Peyer's patch (tissue), 4 donors: ENCODE results near the gene SIAH1. TPM values are rescaled to one million over a fixed set of nuclear protein-coding genes. Genes with fewer than 3 reads are reported as not detected.
"Not testable (repeated sequence)": the region's sequence is repeated elsewhere in the genome, so short reads cannot be mapped to it uniquely, and the experiment has no call there.

ENCODE experiments used
- DNase-seq, 3 donors: peaks; one replicate each; pipeline ENCODE4 v3.0.0-alpha.2; 2017 to 2019
- H3K27ac ChIP-seq, 4 donors: fragments of 200-600 bp; sonication (generic); one replicate each; pipeline ENCODE4 v1.5.1; 2016 to 2019
- H3K27me3 ChIP-seq, 2 donors: fragments of 200-600 bp; sonication (generic); one replicate each; pipeline ENCODE4 v1.5.1; 2019
- H3K36me3 ChIP-seq, 3 donors: fragments of 200-600 bp; sonication (generic); one replicate each; pipeline ENCODE4 v1.5.1; 2016 to 2019
- H3K4me1 ChIP-seq, 4 donors: fragments of 200-600 bp; sonication (generic); one replicate each; pipeline ENCODE4 v1.5.1; 2016 to 2019
- H3K4me3 ChIP-seq, 4 donors: fragments of 200-600 bp; sonication (generic); 1 replicate in 3 of 4; 2 replicates in 1 of 4; pipeline ENCODE4 v1.5.1; 2016 to 2019; ENCODE audit warnings: mild to moderate bottlenecking in 1 of 4
- H3K9me3 ChIP-seq, 4 donors: fragments of 200-600 bp; sonication (generic); one replicate each; pipeline ENCODE4 v1.5.1; 2016 to 2019; ENCODE audit warnings: mild to moderate bottlenecking in 1 of 4
- CTCF ChIP-seq, 6 experiments: fragments of 450-650 bp in 4 of 6; fragments of 200-600 bp in 2 of 6; sonication (generic) in 1 of 6; IDR thresholded peaks; one replicate each; pipeline ENCODE4 v1.5.1; 2017 to 2019; ENCODE audit warnings: antibody characterized with exemption in 6 of 6, mild to moderate bottlenecking in 3 of 6, moderate library complexity in 1 of 6
- POLR2A ChIP-seq, 2 donors: fragments of 450-650 bp; IDR thresholded peaks; one replicate each; pipeline ENCODE4 v1.5.1; 2017; ENCODE audit warnings: antibody characterized with exemption in 2 of 2, mild to moderate bottlenecking in 2 of 2, moderate library complexity in 2 of 2
- total RNA-seq, 4 donors: library from RNA; depleted of rRNA; stranded (reverse); fragments of >200 nt; gene quantifications; one replicate each; pipeline ENCODE4 v1.1.0, GENCODE V29; 2016

Gene SIAH1
- total RNA-seq, 4 donors from 2014 or later, result 27.7 to 35.3 (median 31.4) TPM

GRCh38 chr16:48405153-48405552 is 19.9 kb upstream of the SIAH1 start:
- TF ChIP-seq CTCF (IDR thresholded peaks at IDR 0.05) (no peak), POLR2A (IDR thresholded peaks at IDR 0.05) (no peak)
- H3K9me3 ChIP-seq, result no peaks in the 10 kb centered on the region
- no peaks in the 10 kb centered on the region for H3K27me3 ChIP-seq
- peak overlapping the region in 3 of 4 donors; percentile 73 to 89 (median 80) for H3K27ac ChIP-seq
- H3K4me1 ChIP-seq, result peaks cover 0 to 22% (median 2%) of the 10 kb centered on the region in 4 donors
- H3K36me3 ChIP-seq, result no peaks in the 10 kb centered on the region
- H3K4me3 ChIP-seq, result no peak overlapping the region
- peak in 1 of 3 donors; percentile 60 for DNase-seq

- H3K9me3 ChIP-seq, H3K27me3 ChIP-seq, H3K27ac ChIP-seq, H3K4me3 ChIP-seq, DNase-seq, H3K36me3 ChIP-seq: not testable (repeated sequence)
- peaks cover 0 to 14% (median 2%) of the 10 kb centered on the region in 4 donors for H3K4me1 ChIP-seq
Observed at GRCh38 chr16:48402547-48402946, 17.3 kb upstream of the SIAH1 start.

GRCh38 chr16:48395375-48395774 is 10.2 kb upstream of the SIAH1 start:
- DNase-seq, result peak in 1 of 3 donors; percentile 37
- Histone ChIP-seq H3K4me1 (no peaks in the 10 kb centered on the region), H3K9me3 (no peaks in the 10 kb centered on the region), H3K27ac (no peak overlapping the region), H3K36me3 (no peaks in the 10 kb centered on the region), H3K27me3 (no peaks in the 10 kb centered on the region), H3K4me3 (no peak overlapping the region)
- TF ChIP-seq CTCF (IDR thresholded peaks at IDR 0.05) (no peak), POLR2A (IDR thresholded peaks at IDR 0.05) (no peak)

- peak in 1 of 3 donors; percentile 33 for DNase-seq
- no peaks in the 10 kb centered on the region for H3K4me1 ChIP-seq
Observed at GRCh38 chr16:48394355-48394703, 9.1 kb upstream of the SIAH1 start.

GRCh38 chr16:48393485-48394354 is 8.5 kb upstream of the SIAH1 start:
- Histone ChIP-seq H3K4me3 (no peak overlapping the region), H3K4me1 (no peaks in the 10 kb centered on the region), H3K27me3 (no peaks in the 10 kb centered on the region), H3K27ac (peak overlapping the region in 2 of 4 donors; percentile 32 to 43), H3K36me3 (no peaks in the 10 kb centered on the region), H3K9me3 (no peaks in the 10 kb centered on the region)
- no peak for TF ChIP-seq POLR2A (IDR thresholded peaks at IDR 0.05)
- TF ChIP-seq CTCF (IDR thresholded peaks at IDR 0.05), result no peak
- DNase-seq, result peak in 1 of 3 donors; percentile 57

More at GRCh38 chr16:48394355-48394703, 9.1 kb upstream of the SIAH1 start:
- Histone ChIP-seq H3K36me3 (no peaks in the 10 kb centered on the region), H3K4me3 (no peak overlapping the region), H3K9me3 (no peaks in the 10 kb centered on the region), H3K27me3 (no peaks in the 10 kb centered on the region), H3K27ac (peak overlapping the region in 1 of 4 donors; percentile 32)
- TF ChIP-seq POLR2A (IDR thresholded peaks at IDR 0.05), result no peak
- no peak for TF ChIP-seq CTCF (IDR thresholded peaks at IDR 0.05)

- H3K36me3 ChIP-seq, result no peaks in the 10 kb centered on the region
- no peak overlapping the region for H3K4me3 ChIP-seq
- DNase-seq, result no peak
Observed at GRCh38 chr16:48392407-48392806, 7.2 kb upstream of the SIAH1 start.

More at GRCh38 chr16:48392407-48392806, 7.2 kb upstream of the SIAH1 start:
- no peaks in the 10 kb centered on the region for H3K9me3 ChIP-seq
- H3K27ac ChIP-seq, result no peak overlapping the region
- TF ChIP-seq CTCF (IDR thresholded peaks at IDR 0.05) (no peak), POLR2A (IDR thresholded peaks at IDR 0.05) (no peak)
- H3K4me1 ChIP-seq, result no peaks in the 10 kb centered on the region
- no peaks in the 10 kb centered on the region for H3K27me3 ChIP-seq
